ENCODE measurements around the gene GPATCH2. TPM values are rescaled to one million over a fixed set of nuclear protein-coding genes. Genes with fewer than 3 reads are reported as not detected.

Gene GPATCH2
- total RNA-seq, 2 donors from 2014 or later: 21.2 to 23.2 TPM

DNA sequence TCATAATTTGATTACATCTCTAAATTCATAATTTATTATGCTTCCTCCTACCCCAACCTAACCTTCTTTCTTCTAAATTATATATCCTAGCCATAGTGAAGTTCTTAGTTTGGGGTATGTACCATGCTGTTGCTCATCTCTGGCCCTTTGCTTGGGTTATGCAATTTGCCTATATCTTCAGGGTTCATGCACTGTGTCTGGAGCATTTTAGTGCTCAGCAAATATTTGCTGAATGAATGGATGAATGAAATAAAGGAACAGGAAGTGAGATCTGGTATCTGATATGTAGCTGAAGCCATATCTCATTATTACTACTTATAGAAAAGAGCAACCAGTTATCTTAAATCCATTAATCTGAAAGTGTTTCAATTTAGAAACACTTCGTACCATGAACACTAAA, 137.6 kb downstream of the GPATCH2 start:
- Histone ChIP-seq H3K27ac (ENCODE audit: low read depth, low read length) (no peak overlapping the region), H3K27me3 (ENCODE audit: control insufficient read depth, insufficient read depth, low read length, poor library complexity, severe bottlenecking) (no peaks in the 10 kb centered on the region), H3K9ac (ENCODE audit: extremely low read depth, low read length, poor library complexity, severe bottlenecking) (no peak overlapping the region), H3K4me1 (ENCODE audit: control insufficient read depth, insufficient read depth, low read length) (no peaks in the 10 kb centered on the region), H3K9me3 (ENCODE audit: control insufficient read depth, low read length) (no peaks in the 10 kb centered on the region), H3K36me3 (ENCODE audit: control insufficient read depth, insufficient read depth, low read length) (peaks cover 3% of the 10 kb centered on the region), H3K4me3 (ENCODE audit: low read length) (no peak overlapping the region)
- Mint-ChIP-seq H3K4me1 (peaks cover 5% of the 10 kb centered on the region), H3K36me3 (ENCODE audit: low read depth) (peaks cover 14% of the 10 kb centered on the region), H3K9me3 (no peaks in the 10 kb centered on the region), H3K4me3 (no peak overlapping the region), H3K27ac (no peak overlapping the region), H3K27me3 (ENCODE audit: insufficient read depth) (no peaks in the 10 kb centered on the region)
- WGBS, 2 experiments (ENCODE audit: insufficient coverage in 1 of 2, insufficient read length in 1 of 2): 83% methylated on average over 1 of the region's 1 CpG; no CpG with 5 or more reads in 1 of the 2 experiments
- TF ChIP-seq, protein P1, sequence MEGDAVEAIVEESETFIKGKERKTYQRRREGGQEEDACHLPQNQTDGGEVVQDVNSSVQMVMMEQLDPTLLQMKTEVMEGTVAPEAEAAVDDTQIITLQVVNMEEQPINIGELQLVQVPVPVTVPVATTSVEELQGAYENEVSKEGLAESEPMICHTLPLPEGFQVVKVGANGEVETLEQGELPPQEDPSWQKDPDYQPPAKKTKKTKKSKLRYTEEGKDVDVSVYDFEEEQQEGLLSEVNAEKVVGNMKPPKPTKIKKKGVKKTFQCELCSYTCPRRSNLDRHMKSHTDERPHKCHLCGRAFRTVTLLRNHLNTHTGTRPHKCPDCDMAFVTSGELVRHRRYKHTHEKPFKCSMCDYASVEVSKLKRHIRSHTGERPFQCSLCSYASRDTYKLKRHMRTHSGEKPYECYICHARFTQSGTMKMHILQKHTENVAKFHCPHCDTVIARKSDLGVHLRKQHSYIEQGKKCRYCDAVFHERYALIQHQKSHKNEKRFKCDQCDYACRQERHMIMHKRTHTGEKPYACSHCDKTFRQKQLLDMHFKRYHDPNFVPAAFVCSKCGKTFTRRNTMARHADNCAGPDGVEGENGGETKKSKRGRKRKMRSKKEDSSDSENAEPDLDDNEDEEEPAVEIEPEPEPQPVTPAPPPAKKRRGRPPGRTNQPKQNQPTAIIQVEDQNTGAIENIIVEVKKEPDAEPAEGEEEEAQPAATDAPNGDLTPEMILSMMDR (conservative IDR thresholded peaks at IDR 0.05): no peak
- no peak for DNase-seq

DNA sequence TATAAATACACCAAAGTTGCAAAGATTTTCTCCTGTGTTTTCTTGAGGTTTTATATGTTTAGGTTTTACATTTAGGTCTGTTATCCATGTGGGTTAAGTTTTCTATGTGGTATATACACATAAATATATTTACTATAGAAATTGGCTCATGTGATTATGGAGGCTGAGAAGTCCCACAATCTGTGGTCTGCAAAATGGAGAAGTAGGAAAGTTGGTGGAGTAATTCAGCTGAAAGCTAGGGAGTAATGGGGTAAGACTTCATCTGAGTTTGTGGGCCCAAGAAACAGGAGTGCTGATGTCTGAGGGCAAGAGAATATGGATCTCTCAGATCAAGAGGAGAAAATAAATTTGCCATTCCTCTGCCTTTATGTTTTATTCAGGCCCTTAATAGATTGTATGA, 146.0 kb downstream of the GPATCH2 start:
- Mint-ChIP-seq H3K9me3 (no peaks in the 10 kb centered on the region), H3K36me3 (ENCODE audit: low read depth) (peaks cover 14% of the 10 kb centered on the region), H3K4me1 (no peaks in the 10 kb centered on the region), H3K4me3 (no peak overlapping the region), H3K27ac (no peak overlapping the region), H3K27me3 (ENCODE audit: insufficient read depth) (no peaks in the 10 kb centered on the region)
- DNase-seq: no peak
- TF ChIP-seq, protein P1 (conservative IDR thresholded peaks at IDR 0.05): no peak
- Histone ChIP-seq H3K27ac (ENCODE audit: low read depth, low read length) (no peak overlapping the region), H3K4me1 (ENCODE audit: control insufficient read depth, insufficient read depth, low read length) (no peaks in the 10 kb centered on the region), H3K9ac (ENCODE audit: extremely low read depth, low read length, poor library complexity, severe bottlenecking) (no peak overlapping the region), H3K27me3 (ENCODE audit: control insufficient read depth, insufficient read depth, low read length, poor library complexity, severe bottlenecking) (no peaks in the 10 kb centered on the region), H3K4me3 (ENCODE audit: low read length) (no peak overlapping the region), H3K36me3 (ENCODE audit: control insufficient read depth, insufficient read depth, low read length) (peaks cover 3% of the 10 kb centered on the region), H3K9me3 (ENCODE audit: control insufficient read depth, low read length) (no peaks in the 10 kb centered on the region)

DNA sequence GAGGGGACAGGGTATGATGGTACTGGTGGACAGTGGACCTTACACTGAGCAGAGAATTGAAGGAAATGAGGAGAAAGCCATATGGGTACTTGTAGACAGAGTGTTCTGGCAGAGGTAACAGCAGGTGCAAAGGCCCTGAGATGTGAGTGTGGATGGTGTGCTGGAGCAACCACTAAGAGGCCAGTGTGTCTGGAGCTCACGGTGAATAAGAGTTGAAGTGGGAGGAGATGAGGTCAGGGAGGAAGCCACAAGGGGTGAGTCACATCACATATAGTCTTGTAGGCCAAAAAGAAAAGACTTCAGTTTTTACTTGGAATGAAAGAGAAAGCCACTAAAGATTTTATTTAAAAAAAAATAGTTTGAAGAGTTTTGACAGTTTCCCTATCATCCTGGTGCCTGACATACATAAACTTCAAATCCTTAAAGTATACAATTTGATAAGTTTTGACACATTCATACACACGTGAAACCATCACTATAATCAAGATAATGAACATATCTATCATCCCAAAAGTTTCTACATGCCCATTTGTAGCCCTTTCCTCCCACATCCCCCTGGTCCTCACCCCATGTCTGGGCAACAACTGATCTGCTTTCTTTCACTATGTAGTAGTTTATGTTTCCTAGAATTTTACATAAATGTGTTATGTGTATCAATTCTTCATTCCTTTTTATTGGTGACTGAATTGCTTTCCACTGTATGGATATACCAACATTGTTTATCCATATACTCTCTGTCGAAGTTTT, 148.4 kb downstream of the GPATCH2 start:
- TF ChIP-seq, protein P1 (conservative IDR thresholded peaks at IDR 0.05): no peak
- H3K27ac Mint-ChIP-seq: no peak overlapping the region
- WGBS, 2 experiments (ENCODE audit: insufficient coverage in 1 of 2, insufficient read length in 1 of 2): 91 to 100% methylated on average over 1 to 2 of the region's 3 CpGs
- Histone ChIP-seq H3K9me3 (ENCODE audit: control insufficient read depth, low read length) (no peaks in the 10 kb centered on the region), H3K27me3 (ENCODE audit: control insufficient read depth, insufficient read depth, low read length, poor library complexity, severe bottlenecking) (no peaks in the 10 kb centered on the region), H3K36me3 (ENCODE audit: control insufficient read depth, insufficient read depth, low read length) (no peaks in the 10 kb centered on the region), H3K27ac (ENCODE audit: low read depth, low read length) (no peak overlapping the region), H3K4me1 (ENCODE audit: control insufficient read depth, insufficient read depth, low read length) (no peaks in the 10 kb centered on the region), H3K4me3 (ENCODE audit: low read length) (no peak overlapping the region), H3K9ac (ENCODE audit: extremely low read depth, low read length, poor library complexity, severe bottlenecking) (no peak overlapping the region)
- peaks cover 2% of the 10 kb centered on the region for H3K9me3 Mint-ChIP-seq
- peaks cover 13% of the 10 kb centered on the region for H3K36me3 Mint-ChIP-seq (ENCODE audit: low read depth)
- H3K27me3 Mint-ChIP-seq (ENCODE audit: insufficient read depth): no peaks in the 10 kb centered on the region
- H3K4me1 Mint-ChIP-seq: no peaks in the 10 kb centered on the region
- no peak overlapping the region for H3K4me3 Mint-ChIP-seq
- DNase-seq: no peak

All from endodermal cell (in vitro differentiated cells).